K562 (cell line): ENCODE data around the gene TLX2. TPM values are rescaled to one million over a fixed set of nuclear protein-coding genes. Genes with fewer than 3 reads are reported as not detected.

ENCODE experiments used
- BACH1 ChIP-seq: fragments of 200-800 bp; sonication (Bioruptor generic); IDR thresholded peaks from 2 replicates; pipeline ENCODE4 v1.6.1; 2016; ENCODE audit warnings: missing genetic modification characterization, missing compliant biosample characterization
- DDX20 ChIP-seq: fragments of 450-650 bp; IDR thresholded peaks from 2 replicates; pipeline ENCODE4 v1.6.1; 2016; ENCODE audit warnings: missing genetic modification characterization, low read depth, mild to moderate bottlenecking, missing compliant biosample characterization, moderate library complexity
- E2F3 ChIP-seq: fragments of 250-450 bp; sonication (Bioruptor Pico); IDR thresholded peaks from 2 replicates; pipeline ENCODE4 v1.4.0; 2020; ENCODE audit warnings: mild to moderate bottlenecking
- KAT8 ChIP-seq: fragments of 450-650 bp; IDR thresholded peaks from 2 replicates; pipeline ENCODE4 v1.6.1; 2016; ENCODE audit warnings: low read depth, mild to moderate bottlenecking
- MCM5 ChIP-seq: fragments of 450-650 bp; IDR thresholded peaks from 2 replicates; pipeline ENCODE4 v1.6.1; 2016; ENCODE audit warnings: low read depth
- POU5F1 ChIP-seq: fragments of 150-350 bp; IDR thresholded peaks from 2 replicates; pipeline ENCODE4 v1.6.1; 2014; ENCODE audit warnings: borderline replicate concordance, low read length, low read depth, mild to moderate bottlenecking; ENCODE audit not compliant: partially characterized antibody
- STAG1 ChIP-seq: sonication (generic); formaldehyde crosslinking; IDR thresholded peaks from 2 replicates; pipeline ENCODE4 v1.5.0; 2020; ENCODE audit warnings: missing genetic modification reagents, borderline replicate concordance
- ZKSCAN1 ChIP-seq: fragments of 150-350 bp; IDR thresholded peaks from 2 replicates; pipeline ENCODE4 v1.6.1; 2016; ENCODE audit warnings: low read depth, low read length
- ZNF134 ChIP-seq: fragments of 250-450 bp; sonication (Bioruptor Pico); conservative IDR thresholded peaks from 2 replicates; pipeline ENCODE4 v1.4.0; 2020
- ZNF511 ChIP-seq: sonication (generic); formaldehyde crosslinking; IDR thresholded peaks from 2 replicates; pipeline ENCODE4 v1.8.0; 2022; ENCODE audit warnings: mild to moderate bottlenecking, missing genetic modification reagents
- polyA plus RNA-seq, 8 experiments: library from polyadenylated mRNA; depleted of rRNA in 4 of 8; stranded (reverse) in 5 of 8; unstranded in 3 of 8; fragments of >200 nt; fragmentation: Nextera tagmentation in 2 of 8; fragmentation: Illumina TruSeq in 1 of 8; extraction: Ambion mirVana in 2 of 8; extraction: Trizol in 1 of 8; gene quantifications; 2 replicates each; pipeline versions ENCODE4 v1.2.1 to v1.2.3, GENCODE V29; 2011 to 2014; ENCODE audit warnings: inconsistent platforms in 1 of 8, missing spikeins in 1 of 8
- total RNA-seq, 7 experiments: library from RNA; depleted of rRNA in 6 of 7; stranded (reverse); fragments of >200 nt in 6 of 7; fragmentation: Illumina TruSeq in 2 of 7; extraction: Trizol in 2 of 7; gene quantifications; 2 replicates each; pipeline versions ENCODE4 v1.2.1 to v1.2.3, GENCODE V29; 2011 to 2021; ENCODE audit warnings: low replicate concordance in 1 of 7
- TF ChIP-seq, protein P1 (sequence below): sonication (generic); formaldehyde crosslinking; IDR thresholded peaks from 2 replicates; pipeline ENCODE4 v1.4.0; 2020; ENCODE audit warnings: mild to moderate bottlenecking, missing genetic modification reagents
- TF ChIP-seq, protein P2 (sequence below): fragments of 450-650 bp; IDR thresholded peaks from 2 replicates; pipeline ENCODE4 v1.7.1; 2018; ENCODE audit warnings: mild to moderate bottlenecking, low read depth; ENCODE audit not compliant: partially characterized antibody
- TF ChIP-seq, protein P3 (sequence below): fragments of 450-650 bp; formaldehyde crosslinking; IDR thresholded peaks from 2 replicates; pipeline ENCODE4 v1.4.0; 2022; ENCODE audit warnings: mild to moderate bottlenecking, moderate library complexity
- TF ChIP-seq, protein P4 (sequence below): fragments of 450-650 bp; formaldehyde crosslinking; IDR thresholded peaks from 2 replicates; pipeline ENCODE4 v1.4.0; 2020; ENCODE audit warnings: mild to moderate bottlenecking, moderate library complexity

Gene TLX2
- total and polyA plus RNA-seq, 9 of the 15 experiments (the other 6 are each of a cell fraction or from before 2014, with no cell fraction given), result not detected

DNA sequence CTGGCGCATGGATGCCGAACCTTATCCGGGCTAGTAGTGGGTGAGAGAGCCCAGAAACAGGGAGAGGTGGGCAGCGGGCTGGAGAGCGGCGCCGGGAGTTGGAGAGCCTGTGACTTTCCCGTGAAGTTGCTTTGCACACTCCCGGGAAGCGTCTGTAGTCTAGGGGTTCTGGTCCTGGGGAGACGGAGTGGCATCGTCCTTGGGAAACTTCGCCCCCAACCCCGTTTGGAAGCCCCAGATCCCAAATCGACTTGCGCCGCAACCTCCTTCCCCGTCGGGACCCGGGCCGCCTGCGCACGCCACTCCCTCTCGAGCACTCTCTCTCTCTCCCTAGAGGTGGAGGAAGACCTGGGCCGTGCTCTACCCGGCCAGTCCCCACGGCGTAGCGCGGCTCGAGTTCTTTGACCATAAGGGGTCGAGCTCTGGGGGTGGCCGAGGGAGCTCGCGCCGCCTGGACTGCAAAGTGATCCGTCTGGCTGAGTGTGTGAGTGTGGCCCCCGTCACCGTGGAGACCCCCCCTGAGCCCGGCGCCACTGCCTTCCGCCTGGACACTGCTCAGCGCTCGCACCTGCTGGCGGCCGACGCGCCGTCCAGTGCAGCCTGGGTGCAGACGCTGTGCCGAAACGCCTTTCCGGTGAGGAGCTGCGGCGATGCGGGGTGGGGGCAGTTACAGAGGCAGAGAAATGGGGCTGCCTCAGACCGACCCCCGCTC lies 40.7 kb downstream of the TLX2 start (continued):
- TF ChIP-seq, protein P1, sequence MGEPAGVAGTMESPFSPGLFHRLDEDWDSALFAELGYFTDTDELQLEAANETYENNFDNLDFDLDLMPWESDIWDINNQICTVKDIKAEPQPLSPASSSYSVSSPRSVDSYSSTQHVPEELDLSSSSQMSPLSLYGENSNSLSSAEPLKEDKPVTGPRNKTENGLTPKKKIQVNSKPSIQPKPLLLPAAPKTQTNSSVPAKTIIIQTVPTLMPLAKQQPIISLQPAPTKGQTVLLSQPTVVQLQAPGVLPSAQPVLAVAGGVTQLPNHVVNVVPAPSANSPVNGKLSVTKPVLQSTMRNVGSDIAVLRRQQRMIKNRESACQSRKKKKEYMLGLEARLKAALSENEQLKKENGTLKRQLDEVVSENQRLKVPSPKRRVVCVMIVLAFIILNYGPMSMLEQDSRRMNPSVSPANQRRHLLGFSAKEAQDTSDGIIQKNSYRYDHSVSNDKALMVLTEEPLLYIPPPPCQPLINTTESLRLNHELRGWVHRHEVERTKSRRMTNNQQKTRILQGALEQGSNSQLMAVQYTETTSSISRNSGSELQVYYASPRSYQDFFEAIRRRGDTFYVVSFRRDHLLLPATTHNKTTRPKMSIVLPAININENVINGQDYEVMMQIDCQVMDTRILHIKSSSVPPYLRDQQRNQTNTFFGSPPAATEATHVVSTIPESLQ (CRISPR knock-in tag), result no peak
- no peak for TF ChIP-seq POU5F1
- TF ChIP-seq DDX20 (tag), result no peak
- no peak for TF ChIP-seq STAG1 (CRISPR knock-in tag)
- TF ChIP-seq, protein P2, sequence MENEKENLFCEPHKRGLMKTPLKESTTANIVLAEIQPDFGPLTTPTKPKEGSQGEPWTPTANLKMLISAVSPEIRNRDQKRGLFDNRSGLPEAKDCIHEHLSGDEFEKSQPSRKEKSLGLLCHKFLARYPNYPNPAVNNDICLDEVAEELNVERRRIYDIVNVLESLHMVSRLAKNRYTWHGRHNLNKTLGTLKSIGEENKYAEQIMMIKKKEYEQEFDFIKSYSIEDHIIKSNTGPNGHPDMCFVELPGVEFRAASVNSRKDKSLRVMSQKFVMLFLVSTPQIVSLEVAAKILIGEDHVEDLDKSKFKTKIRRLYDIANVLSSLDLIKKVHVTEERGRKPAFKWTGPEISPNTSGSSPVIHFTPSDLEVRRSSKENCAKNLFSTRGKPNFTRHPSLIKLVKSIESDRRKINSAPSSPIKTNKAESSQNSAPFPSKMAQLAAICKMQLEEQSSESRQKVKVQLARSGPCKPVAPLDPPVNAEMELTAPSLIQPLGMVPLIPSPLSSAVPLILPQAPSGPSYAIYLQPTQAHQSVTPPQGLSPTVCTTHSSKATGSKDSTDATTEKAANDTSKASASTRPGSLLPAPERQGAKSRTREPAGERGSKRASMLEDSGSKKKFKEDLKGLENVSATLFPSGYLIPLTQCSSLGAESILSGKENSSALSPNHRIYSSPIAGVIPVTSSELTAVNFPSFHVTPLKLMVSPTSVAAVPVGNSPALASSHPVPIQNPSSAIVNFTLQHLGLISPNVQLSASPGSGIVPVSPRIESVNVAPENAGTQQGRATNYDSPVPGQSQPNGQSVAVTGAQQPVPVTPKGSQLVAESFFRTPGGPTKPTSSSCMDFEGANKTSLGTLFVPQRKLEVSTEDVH, result no peak
- TF ChIP-seq ZNF134 (CRISPR knock-in tag), result no peak
- TF ChIP-seq, protein P3, sequence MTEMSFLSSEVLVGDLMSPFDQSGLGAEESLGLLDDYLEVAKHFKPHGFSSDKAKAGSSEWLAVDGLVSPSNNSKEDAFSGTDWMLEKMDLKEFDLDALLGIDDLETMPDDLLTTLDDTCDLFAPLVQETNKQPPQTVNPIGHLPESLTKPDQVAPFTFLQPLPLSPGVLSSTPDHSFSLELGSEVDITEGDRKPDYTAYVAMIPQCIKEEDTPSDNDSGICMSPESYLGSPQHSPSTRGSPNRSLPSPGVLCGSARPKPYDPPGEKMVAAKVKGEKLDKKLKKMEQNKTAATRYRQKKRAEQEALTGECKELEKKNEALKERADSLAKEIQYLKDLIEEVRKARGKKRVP (CRISPR knock-in tag), result no peak
- TF ChIP-seq BACH1 (tag), result no peak
- TF ChIP-seq ZNF511, result no peak
- TF ChIP-seq MCM5, result no peak
- no peak for TF ChIP-seq E2F3
- TF ChIP-seq, protein P4, sequence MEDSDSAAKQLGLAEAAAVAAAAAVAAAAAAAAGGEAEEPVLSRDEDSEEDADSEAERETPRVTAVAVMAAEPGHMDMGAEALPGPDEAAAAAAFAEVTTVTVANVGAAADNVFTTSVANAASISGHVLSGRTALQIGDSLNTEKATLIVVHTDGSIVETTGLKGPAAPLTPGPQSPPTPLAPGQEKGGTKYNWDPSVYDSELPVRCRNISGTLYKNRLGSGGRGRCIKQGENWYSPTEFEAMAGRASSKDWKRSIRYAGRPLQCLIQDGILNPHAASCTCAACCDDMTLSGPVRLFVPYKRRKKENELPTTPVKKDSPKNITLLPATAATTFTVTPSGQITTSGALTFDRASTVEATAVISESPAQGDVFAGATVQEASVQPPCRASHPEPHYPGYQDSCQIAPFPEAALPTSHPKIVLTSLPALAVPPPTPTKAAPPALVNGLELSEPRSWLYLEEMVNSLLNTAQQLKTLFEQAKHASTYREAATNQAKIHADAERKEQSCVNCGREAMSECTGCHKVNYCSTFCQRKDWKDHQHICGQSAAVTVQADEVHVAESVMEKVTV (CRISPR knock-in tag), result no peak
- TF ChIP-seq ZKSCAN1, result no peak
- TF ChIP-seq KAT8, result no peak
